Skeletal muscle satellite cell (primary cell): ENCODE results near the gene RREB1.

Experiments used
- H3K27me3 ChIP-seq: 2 replicates; pipeline ENCODE4 v1.7.0; 2013; ENCODE audit warnings: low read length; ENCODE audit not compliant: control insufficient read depth, insufficient read depth
- H3K36me3 ChIP-seq: 2 replicates; pipeline ENCODE4 v1.7.0; 2013; ENCODE audit warnings: mild to moderate bottlenecking, control low read depth, low read length; ENCODE audit not compliant: insufficient read depth
- H3K4me1 ChIP-seq: 2 replicates; pipeline ENCODE4 v1.7.0; 2013; ENCODE audit warnings: low read length; ENCODE audit not compliant: control insufficient read depth, insufficient read depth
- H3K4me2 ChIP-seq: 2 replicates; pipeline ENCODE4 v1.7.0; 2013; ENCODE audit warnings: mild to moderate bottlenecking, low read length
- H3K4me3 ChIP-seq: 2 replicates; pipeline ENCODE4 v1.7.0; 2013; ENCODE audit warnings: low read length
- H3K9ac ChIP-seq: 2 replicates; pipeline ENCODE4 v1.7.0; 2013; ENCODE audit warnings: mild to moderate bottlenecking, low read depth, low read length, moderate library complexity
- H3K9me3 ChIP-seq: replicated peaks from 2 replicates; pipeline ENCODE4 v1.7.0; 2013; ENCODE audit warnings: mild to moderate bottlenecking, control low read depth, low read length

RREB1 gene

DNA sequence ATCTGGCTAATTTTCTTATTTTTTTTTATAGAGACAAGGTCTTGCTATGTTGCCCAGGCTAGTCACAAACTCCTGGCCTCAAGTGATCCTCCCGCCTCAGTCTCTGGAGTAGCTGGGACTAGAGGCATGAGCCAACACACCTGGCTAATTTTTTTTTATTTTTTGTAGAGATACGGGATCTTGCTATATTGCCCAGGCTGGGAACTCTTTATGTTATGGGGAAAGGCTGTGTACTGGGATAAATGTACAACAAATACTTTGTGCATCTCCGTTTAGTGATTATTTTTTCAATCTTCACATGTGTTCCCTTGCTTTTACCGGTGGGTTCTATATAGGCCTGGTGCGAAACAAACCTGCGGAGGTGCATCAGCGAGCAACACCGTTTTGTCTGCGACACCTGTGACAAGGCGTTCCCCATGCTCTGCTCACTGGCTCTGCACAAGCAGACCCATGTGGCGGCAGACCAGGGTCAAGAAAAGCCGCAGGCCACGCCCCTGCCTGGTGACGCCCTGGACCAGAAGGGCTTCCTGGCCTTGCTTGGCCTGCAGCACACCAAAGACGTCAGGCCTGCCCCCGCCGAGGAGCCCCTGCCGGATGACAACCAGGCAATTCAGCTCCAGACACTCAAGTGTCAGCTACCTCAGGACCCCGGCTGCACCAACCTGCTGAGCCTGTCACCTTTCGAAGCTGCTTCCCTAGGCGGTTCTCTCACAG, 121.1 kb downstream of the RREB1 start:
- Histone ChIP-seq H3K4me2 (no peak overlapping the region), H3K9ac (no peak overlapping the region), H3K4me3 (no peak overlapping the region), H3K9me3 (no peaks in the 10 kb centered on the region), H3K36me3 (peaks cover 66% of the 10 kb centered on the region), H3K4me1 (no peaks in the 10 kb centered on the region), H3K27me3 (no peaks in the 10 kb centered on the region)

DNA sequence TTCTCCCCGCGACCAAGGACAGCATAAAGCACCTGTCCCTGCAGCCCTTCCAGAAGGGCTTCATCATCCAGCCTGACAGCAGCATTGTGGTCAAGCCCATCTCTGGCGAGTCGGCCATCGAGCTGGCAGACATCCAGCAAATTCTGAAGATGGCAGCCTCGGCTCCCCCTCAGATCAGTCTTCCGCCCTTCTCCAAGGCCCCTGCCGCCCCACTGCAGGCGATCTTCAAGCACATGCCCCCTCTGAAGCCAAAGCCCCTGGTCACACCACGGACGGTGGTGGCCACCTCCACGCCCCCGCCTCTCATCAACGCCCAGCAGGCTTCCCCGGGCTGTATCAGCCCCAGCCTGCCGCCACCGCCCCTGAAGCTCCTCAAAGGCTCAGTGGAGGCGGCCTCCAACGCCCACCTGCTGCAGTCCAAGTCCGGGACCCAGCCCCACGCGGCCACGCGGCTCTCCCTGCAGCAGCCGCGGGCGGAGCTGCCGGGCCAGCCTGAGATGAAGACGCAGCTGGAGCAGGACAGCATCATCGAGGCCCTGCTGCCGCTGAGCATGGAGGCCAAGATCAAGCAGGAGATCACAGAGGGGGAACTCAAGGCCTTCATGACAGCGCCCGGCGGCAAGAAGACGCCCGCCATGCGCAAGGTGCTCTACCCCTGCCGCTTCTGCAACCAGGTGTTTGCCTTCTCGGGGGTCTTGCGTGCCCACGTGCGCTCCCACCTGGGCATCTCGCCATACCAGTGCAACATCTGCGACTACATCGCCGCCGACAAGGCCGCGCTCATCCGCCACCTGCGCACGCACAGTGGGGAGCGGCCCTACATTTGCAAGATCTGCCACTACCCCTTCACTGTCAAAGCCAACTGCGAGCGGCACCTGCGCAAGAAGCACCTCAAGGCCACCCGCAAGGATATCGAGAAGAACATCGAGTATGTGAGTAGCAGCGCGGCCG, 121.9 kb downstream of the RREB1 start:
- no peak overlapping the region for H3K4me3 ChIP-seq
- no peaks in the 10 kb centered on the region for H3K4me1 ChIP-seq
- H3K9me3 ChIP-seq, result no peaks in the 10 kb centered on the region
- H3K36me3 ChIP-seq, result peaks cover 66% of the 10 kb centered on the region
- no peak overlapping the region for H3K9ac ChIP-seq
- no peaks in the 10 kb centered on the region for H3K27me3 ChIP-seq
- no peak overlapping the region for H3K4me2 ChIP-seq

DNA sequence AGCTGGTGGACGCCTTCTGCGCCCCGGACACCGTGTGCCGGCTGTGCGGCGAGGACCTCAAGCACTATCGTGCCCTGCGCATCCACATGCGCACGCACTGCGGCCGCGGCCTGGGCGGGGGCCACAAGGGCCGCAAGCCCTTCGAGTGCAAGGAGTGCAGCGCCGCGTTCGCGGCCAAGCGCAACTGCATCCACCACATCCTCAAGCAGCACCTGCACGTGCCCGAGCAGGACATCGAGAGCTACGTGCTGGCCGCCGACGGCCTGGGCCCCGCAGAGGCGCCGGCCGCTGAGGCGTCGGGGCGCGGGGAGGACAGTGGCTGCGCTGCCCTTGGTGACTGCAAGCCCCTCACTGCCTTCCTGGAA, 122.5 kb downstream of the RREB1 start:
- H3K4me3 ChIP-seq, result no peak overlapping the region
- H3K27me3 ChIP-seq, result no peaks in the 10 kb centered on the region
- H3K36me3 ChIP-seq, result peaks cover 64% of the 10 kb centered on the region
- no peaks in the 10 kb centered on the region for H3K9me3 ChIP-seq
- no peaks in the 10 kb centered on the region for H3K4me1 ChIP-seq
- H3K9ac ChIP-seq, result no peak overlapping the region
- no peak overlapping the region for H3K4me2 ChIP-seq

- Histone ChIP-seq H3K4me2 (no peak overlapping the region), H3K4me3 (no peak overlapping the region), H3K4me1 (no peaks in the 10 kb centered on the region), H3K36me3 (peaks cover 64% of the 10 kb centered on the region), H3K9me3 (no peaks in the 10 kb centered on the region), H3K27me3 (no peaks in the 10 kb centered on the region), H3K9ac (no peak overlapping the region)
These were observed 123.4 kb downstream of the RREB1 start for GRCh38 chr6:7230956-7231713.

DNA sequence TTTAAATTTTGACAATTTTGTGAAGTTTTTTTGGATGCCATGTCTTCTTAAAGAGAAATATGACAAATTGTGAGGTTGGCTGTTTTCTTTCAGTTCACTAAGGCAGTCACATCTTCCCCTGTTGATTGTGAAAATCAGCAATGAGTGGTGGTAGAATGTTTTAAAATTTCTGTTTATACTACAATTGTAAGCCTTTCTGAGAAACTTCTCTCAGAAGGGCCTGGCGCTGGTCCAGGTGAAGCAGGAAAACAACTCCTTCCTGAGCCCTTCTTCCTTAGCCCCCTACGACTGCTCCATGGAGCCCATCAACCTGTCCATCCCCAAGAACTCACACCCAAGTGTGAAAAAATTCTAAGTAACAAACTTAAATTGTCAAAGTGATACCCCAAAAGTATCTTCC, 124.6 kb downstream of the RREB1 start:
- H3K36me3 ChIP-seq, result peaks cover 55% of the 10 kb centered on the region
- H3K4me1 ChIP-seq, result no peaks in the 10 kb centered on the region
- H3K4me3 ChIP-seq, result no peak overlapping the region
- H3K27me3 ChIP-seq, result no peaks in the 10 kb centered on the region
- no peak overlapping the region for H3K9ac ChIP-seq
- no peak overlapping the region for H3K4me2 ChIP-seq
- H3K9me3 ChIP-seq, result no peaks in the 10 kb centered on the region

GRCh38 chr6:7234547-7234946, 126.8 kb downstream of the RREB1 start:
- no peaks in the 10 kb centered on the region for H3K27me3 ChIP-seq
- H3K4me1 ChIP-seq, result no peaks in the 10 kb centered on the region
- no peak overlapping the region for H3K9ac ChIP-seq
- peaks cover 49% of the 10 kb centered on the region for H3K36me3 ChIP-seq
- no peak overlapping the region for H3K4me2 ChIP-seq
- H3K9me3 ChIP-seq, result no peaks in the 10 kb centered on the region
- no peak overlapping the region for H3K4me3 ChIP-seq

DNA sequence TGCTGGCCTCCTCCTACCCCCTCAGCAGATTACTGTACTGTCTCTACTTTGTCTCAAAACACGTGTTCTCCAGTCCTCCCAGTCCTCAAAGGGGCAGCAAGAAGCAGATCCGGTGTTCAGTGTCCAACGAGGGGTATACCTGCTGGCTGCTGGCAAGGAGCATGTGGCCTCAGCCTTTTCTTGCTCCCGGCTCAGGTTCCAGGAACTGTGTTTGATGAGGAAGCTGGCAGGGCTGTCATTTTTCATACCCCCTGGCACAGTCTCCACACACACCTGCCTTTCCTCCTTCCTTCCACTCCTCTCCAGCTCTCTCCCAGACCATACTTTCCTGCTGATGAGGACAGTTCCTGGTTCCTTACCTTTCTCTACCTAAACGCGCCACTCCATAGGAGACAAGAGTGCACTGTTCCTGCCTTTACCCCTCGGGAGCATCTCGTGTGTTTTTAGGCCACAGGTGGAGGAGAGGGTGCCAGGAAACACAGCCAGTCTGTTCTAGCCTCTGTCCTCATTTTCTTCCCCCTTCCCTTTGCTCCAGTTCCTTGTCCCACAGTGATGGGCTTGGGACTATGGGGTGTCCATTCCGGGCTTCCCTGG, 128.0 kb downstream of the RREB1 start:
- Histone ChIP-seq H3K36me3 (peaks cover 44% of the 10 kb centered on the region), H3K9ac (no peak overlapping the region), H3K4me2 (no peak overlapping the region), H3K4me3 (no peak overlapping the region), H3K4me1 (no peaks in the 10 kb centered on the region), H3K9me3 (no peaks in the 10 kb centered on the region), H3K27me3 (no peaks in the 10 kb centered on the region)

GRCh38 chr6:7236306-7237209, 128.8 kb downstream of the RREB1 start:
- peaks cover 46% of the 10 kb centered on the region for H3K36me3 ChIP-seq

DNA sequence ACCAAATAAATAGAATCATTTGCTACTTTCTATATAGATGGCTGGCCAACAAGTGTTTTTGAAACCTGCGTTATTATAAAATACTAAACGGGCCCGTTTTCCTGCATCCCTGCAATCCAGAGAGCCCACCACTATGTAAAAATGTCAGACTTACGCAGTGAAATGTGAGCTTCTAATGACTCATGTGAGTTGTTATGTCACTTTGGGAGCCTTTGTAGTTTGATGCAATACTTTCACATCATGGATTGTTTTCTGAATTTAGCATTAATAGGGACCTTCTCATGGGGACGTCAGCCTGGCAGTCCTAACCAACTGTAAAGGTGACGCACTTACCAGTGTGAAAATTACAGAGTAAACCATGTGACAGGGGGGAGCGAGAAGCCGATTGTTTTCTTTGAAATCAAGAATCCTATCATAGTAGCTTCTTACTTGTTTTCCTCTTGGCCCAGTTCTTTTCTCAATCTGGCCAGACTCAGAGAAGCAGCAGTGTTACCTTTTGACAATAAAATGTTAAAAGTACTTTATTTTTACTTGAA, 130.0 kb downstream of the RREB1 start:
- Histone ChIP-seq H3K27me3 (no peaks in the 10 kb centered on the region), H3K4me1 (peaks cover 12% of the 10 kb centered on the region), H3K4me2 (no peak overlapping the region), H3K9ac (no peak overlapping the region), H3K36me3 (peaks cover 46% of the 10 kb centered on the region), H3K4me3 (no peak overlapping the region), H3K9me3 (no peaks in the 10 kb centered on the region)

More at GRCh38 chr6:7236306-7237209, 128.8 kb downstream of the RREB1 start:
- no peak overlapping the region for H3K4me3 ChIP-seq
- H3K4me1 ChIP-seq, result no peaks in the 10 kb centered on the region
- no peak overlapping the region for H3K4me2 ChIP-seq
- no peaks in the 10 kb centered on the region for H3K9me3 ChIP-seq
- no peak overlapping the region for H3K9ac ChIP-seq
- H3K27me3 ChIP-seq, result no peaks in the 10 kb centered on the region

DNA sequence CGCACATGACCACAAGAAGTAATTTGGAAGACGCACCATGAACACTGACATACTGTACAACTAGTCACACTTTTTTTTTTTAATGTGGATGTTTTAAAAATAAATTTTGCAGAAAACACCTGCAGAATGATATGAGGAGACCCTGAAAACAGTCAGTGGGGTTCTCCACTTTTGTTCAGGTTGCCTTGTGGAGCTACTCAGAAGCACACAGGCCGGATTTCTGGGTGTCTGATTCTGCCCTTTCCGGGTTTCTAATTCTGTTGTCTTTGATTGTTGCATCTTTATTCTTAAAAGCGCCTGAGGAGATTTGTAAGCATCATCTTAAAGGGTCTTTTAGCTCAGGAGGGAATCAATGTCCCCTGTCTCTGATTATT, 130.8 kb downstream of the RREB1 start:
- no peaks in the 10 kb centered on the region for H3K27me3 ChIP-seq
- H3K4me1 ChIP-seq, result peaks cover 18% of the 10 kb centered on the region
- no peak overlapping the region for H3K4me2 ChIP-seq
- H3K4me3 ChIP-seq, result no peak overlapping the region
- no peak overlapping the region for H3K9ac ChIP-seq
- peaks cover 42% of the 10 kb centered on the region for H3K36me3 ChIP-seq
- H3K9me3 ChIP-seq, result no peaks in the 10 kb centered on the region
